ENCODE results near the gene EML6. TPM values are rescaled to one million over a fixed set of nuclear protein-coding genes. Genes with fewer than 3 reads are reported as not detected.
A peak's percentile ranks its signal among the peaks of the same experiment; 100 is the strongest.

Gene EML6
- total and polyA plus RNA-seq, 2 of the 13 experiments (the other 11 are each of a cell fraction or from before 2014, with no cell fraction given) = 17.2 to 32.4 TPM

GRCh38 chr2:54726940-54727339 is 3.5 kb downstream of the EML6 start:
- POLR2A ChIA-PET = no interaction called here
- FAIRE-seq = no peak
- intact Hi-C loops (cut with micrococcal nuclease; ENCODE audit: unreplicated experiment) = no loop called here

GRCh38 chr2:54728669-54729120 is 5.2 kb downstream of the EML6 start:
- Histone ChIP-seq H3K9ac (ENCODE audit: insufficient read depth, low read depth, low read length) (no peak overlapping the region), H3K36me3 (replicated peaks in 1 of 2; ENCODE audit: control insufficient read depth in 1 of 2, insufficient read depth in 2 of 2, low read length in 2 of 2) (no peaks in the 10 kb centered on the region), H2AFZ (ENCODE audit: low read length) (no peak overlapping the region), H3K27ac (ENCODE audit: extremely low read length, insufficient read depth, low read length) (peak overlapping the region; percentile 2), H3K4me3 (replicated peaks in 1 of 3; ENCODE audit: insufficient read depth in 1 of 3, low read depth in 2 of 3, low read length in 3 of 3) (no peak overlapping the region), H3K9me3 (ENCODE audit: low read length) (no peaks in the 10 kb centered on the region), H3K79me2 (ENCODE audit: insufficient read depth, low read length) (no peaks in the 10 kb centered on the region), H3K4me1 (ENCODE audit: insufficient read depth, low read length) (peaks cover 46% of the 10 kb centered on the region), H3K27me3 (ENCODE audit: control insufficient read depth in 1 of 2, insufficient read depth in 2 of 2, low read length in 2 of 2) (no peaks in the 10 kb centered on the region), H4K20me1 (ENCODE audit: insufficient read depth, low read length) (no peaks in the 10 kb centered on the region; the same call in 1 of the 2 replicates), H3K4me2 (ENCODE audit: low read depth, low read length) (no peak overlapping the region)
- FAIRE-seq (peak; percentile 54), ATAC-seq (peak; percentile 82), DNase-seq (ENCODE audit: low spot score) (peak; percentile 80)
- WGBS (ENCODE audit: low lambda C conversion rate) = 9% methylated on average over 4 of the region's 4 CpGs
- CTCF ChIA-PET (ENCODE audit: low intra/inter-chr PET ratio, low total read pairs) = interaction anchor here (0.9 kb wide), 1 partner anchor 110 kb away, joined by 3 read pairs; no protein-coding TSS in a partner anchor
- intact Hi-C loops (cut with micrococcal nuclease; ENCODE audit: unreplicated experiment) (no loop called here), in situ Hi-C loops (cut with HindIII; ENCODE audit: extremely low pct_ligation_motif_present, low pct_unique_long_range_greater_than_20kb) (no loop called here)
- POLR2A ChIA-PET = interaction anchor here (0.6 kb wide), 1 partner anchor 531 kb away, joined by 5 read pairs; no protein-coding TSS in a partner anchor
- BruUV-seq (replicated peaks) = no TSS peak
- TF ChIP-seq ZNF292 (CRISPR knock-in tag; IDR thresholded peaks at IDR 0.05; ENCODE audit: borderline replicate concordance, low read depth) (peak; percentile 35; the same call in 1 of the 2 replicates), SALL1 (CRISPR knock-in tag; IDR thresholded peaks at IDR 0.05) (peak; percentile 47; the same call in 1 of the 2 replicates), CTCF (CRISPR knock-in tag; IDR thresholded peaks at IDR 0.05) (peak; percentile 60), ZNF777 (CRISPR knock-in tag; IDR thresholded peaks at IDR 0.05) (no peak), ZGPAT (CRISPR knock-in tag; IDR thresholded peaks at IDR 0.05) (0 out of 2 replicates have a peak, but pooled peaks have one; percentile 43), NCOR1 (IDR thresholded peaks at IDR 0.05; ENCODE audit: borderline replicate concordance, low read length) (peak; percentile 35; the same call in 1 of the 2 replicates), SMC3 (IDR thresholded peaks at IDR 0.05; ENCODE audit: low read length) (peak; percentile 28; the same call in 1 of the 2 replicates), RAD21 (CRISPR knock-in tag; IDR thresholded peaks at IDR 0.05) (peak; percentile 8; the same call in 1 of the 2 replicates)

More at GRCh38 chr2:54726940-54727339, 3.5 kb downstream of the EML6 start:
- Histone ChIP-seq H2AFZ (ENCODE audit: low read length) (no peak overlapping the region), H3K79me2 (ENCODE audit: insufficient read depth, low read length) (no peaks in the 10 kb centered on the region), H3K4me2 (ENCODE audit: low read depth, low read length) (no peak overlapping the region), H3K4me3 (replicated peaks in 1 of 3; ENCODE audit: insufficient read depth in 1 of 3, low read depth in 2 of 3, low read length in 3 of 3) (no peak overlapping the region), H3K4me1 (ENCODE audit: insufficient read depth, low read length) (peaks cover 54% of the 10 kb centered on the region), H3K27me3 (ENCODE audit: control insufficient read depth in 1 of 2, insufficient read depth in 2 of 2, low read length in 2 of 2) (no peaks in the 10 kb centered on the region; a peak in 1 of 5 replicates), H4K20me1 (ENCODE audit: insufficient read depth, low read length) (no peaks in the 10 kb centered on the region; the same call in 1 of the 2 replicates), H3K27ac (ENCODE audit: extremely low read length, insufficient read depth, low read length) (no peak overlapping the region), H3K36me3 (replicated peaks in 1 of 2; ENCODE audit: control insufficient read depth in 1 of 2, insufficient read depth in 2 of 2, low read length in 2 of 2) (no peaks in the 10 kb centered on the region), H3K9me3 (ENCODE audit: low read length) (no peaks in the 10 kb centered on the region), H3K9ac (ENCODE audit: insufficient read depth, low read depth, low read length) (no peak overlapping the region)
- in situ Hi-C loops (cut with HindIII; ENCODE audit: extremely low pct_ligation_motif_present, low pct_unique_long_range_greater_than_20kb) = no loop called here
- CTCF ChIA-PET (ENCODE audit: low intra/inter-chr PET ratio, low total read pairs) = no interaction called here
- WGBS (ENCODE audit: low lambda C conversion rate) = 58% methylated on average over 2 of the region's 2 CpGs
- no peak for TF ChIP-seq MED8 (CRISPR knock-in tag; IDR thresholded peaks at IDR 0.05; ENCODE audit: insufficient replicate concordance)
- TF ChIP-seq SCMH1 (CRISPR knock-in tag; IDR thresholded peaks at IDR 0.05; ENCODE audit: borderline replicate concordance) = no peak
- TF ChIP-seq FOXK1 (CRISPR knock-in tag; IDR thresholded peaks at IDR 0.05; ENCODE audit: borderline replicate concordance, low read depth) = no peak
- no peak for TF ChIP-seq ZNF550 (CRISPR knock-in tag; IDR thresholded peaks at IDR 0.05; ENCODE audit: borderline replicate concordance)
- no peak for TF ChIP-seq ZSCAN31 (CRISPR knock-in tag; IDR thresholded peaks at IDR 0.05; ENCODE audit: low read depth)
- no peak for TF ChIP-seq GATAD1 (CRISPR knock-in tag; IDR thresholded peaks at IDR 0.05)
- TF ChIP-seq CBX1 (IDR thresholded peaks at IDR 0.05; ENCODE audit: low read depth) = no peak
- TF ChIP-seq ZSCAN20 (CRISPR knock-in tag; IDR thresholded peaks at IDR 0.05; ENCODE audit: borderline replicate concordance) = no peak
- TF ChIP-seq ELK4 (CRISPR knock-in tag; IDR thresholded peaks at IDR 0.05; ENCODE audit: borderline replicate concordance) = no peak
- no peak for TF ChIP-seq MXI1 (IDR thresholded peaks at IDR 0.05; ENCODE audit: borderline replicate concordance, low read depth, low read length)
- no peak for TF ChIP-seq ZNF292 (CRISPR knock-in tag; IDR thresholded peaks at IDR 0.05; ENCODE audit: borderline replicate concordance, low read depth)
- no TSS peak for BruUV-seq (replicated peaks)
- ATAC-seq (no peak), DNase-seq (ENCODE audit: low spot score) (no peak)
